ENCODE results near the gene TMEM163. TPM values are rescaled to one million over a fixed set of nuclear protein-coding genes. Genes with fewer than 3 reads are reported as not detected.

TMEM163 gene
- total RNA-seq, 1 experiment from 2014 or later: 0.12 TPM

DNA sequence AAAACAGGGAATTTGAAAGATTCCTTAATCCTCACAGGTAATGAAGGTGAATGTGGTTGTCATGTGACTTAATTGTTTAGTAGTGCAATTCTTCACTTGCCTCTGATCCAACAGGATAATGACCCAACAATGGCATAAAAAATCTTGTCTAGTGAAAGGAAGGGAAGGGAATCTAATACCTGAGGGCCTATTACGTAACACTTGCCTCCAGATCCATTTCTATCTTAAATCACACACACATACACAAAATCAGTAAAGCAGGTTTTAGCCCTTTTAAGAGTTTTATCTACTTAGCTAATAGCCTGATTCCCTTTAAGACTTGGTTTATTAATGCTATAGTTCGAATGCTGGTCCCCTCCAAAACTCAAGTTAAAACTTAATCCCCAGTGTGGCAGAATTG lies 118.6 kb downstream of the TMEM163 start:
- Histone ChIP-seq H3K4me2 (ENCODE audit: low read length) (no peak overlapping the region), H3K36me3 (ENCODE audit: control insufficient read depth in 1 of 2, insufficient read depth in 2 of 2, low read length in 2 of 2) (no peaks in the 10 kb centered on the region), H2AFZ (ENCODE audit: low read depth, low read length, poor library complexity, severe bottlenecking) (no peak overlapping the region), H3K9ac (ENCODE audit: low read length) (no peak overlapping the region), H3K27me3 (ENCODE audit: insufficient read depth, low read length) (no peaks in the 10 kb centered on the region), H3K4me3 (replicated peaks in 1 of 2; ENCODE audit: low read depth in 1 of 2, low read length in 2 of 2) (no peak overlapping the region), H3K9me2 (ENCODE audit: insufficient read depth) (no peaks in the 10 kb centered on the region), H3K4me1 (ENCODE audit: control insufficient read depth in 1 of 2, insufficient read depth in 2 of 2, low read length in 2 of 2) (no peaks in the 10 kb centered on the region), H3K79me2 (ENCODE audit: insufficient read depth, low read length) (no peaks in the 10 kb centered on the region), H4K20me1 (ENCODE audit: insufficient read depth) (no peaks in the 10 kb centered on the region), H3K27ac (ENCODE audit: low read depth, low read length) (no peak overlapping the region), H3K9me3 (ENCODE audit: control insufficient read depth in 1 of 2, insufficient read depth in 1 of 2, low read depth in 1 of 2, low read length in 2 of 2) (no peaks in the 10 kb centered on the region)
- DNase-seq (ENCODE audit: low read depth, low spot score) (no peak), ATAC-seq (no peak)
- intact Hi-C loops (cut with micrococcal nuclease): no loop called here
- POLR2A ChIA-PET: no interaction called here
- TF ChIP-seq TCF7L2 (IDR thresholded peaks at IDR 0.05; ENCODE audit: borderline replicate concordance, extremely low read depth, insufficient read depth, insufficient read length) (no peak), ZNF274 (IDR thresholded peaks at IDR 0.05; ENCODE audit: low read depth, low read length) (no peak), EZH2 (IDR thresholded peaks at IDR 0.05) (no peak), SRF (IDR thresholded peaks at IDR 0.05; ENCODE audit: low read depth) (no peak), YY1 (IDR thresholded peaks at IDR 0.05; ENCODE audit: extremely low read depth, insufficient replicate concordance, low read depth, low read length) (no peak), ELF1 (IDR thresholded peaks at IDR 0.05; ENCODE audit: borderline replicate concordance, low read depth) (no peak), CEBPB (IDR thresholded peaks at IDR 0.05; ENCODE audit: low read depth) (no peak), EZH2phosphoT487 (IDR thresholded peaks at IDR 0.05; ENCODE audit: borderline replicate concordance) (no peak), SIN3A (IDR thresholded peaks at IDR 0.05; ENCODE audit: low read depth) (no peak), RAD21 (IDR thresholded peaks at IDR 0.05; ENCODE audit: low read depth) (no peak), JUND (IDR thresholded peaks at IDR 0.05) (no peak), ZFX (IDR thresholded peaks at IDR 0.05) (no peak), FOSL1 (IDR thresholded peaks at IDR 0.05; ENCODE audit: low read depth) (no peak), ATF3 (IDR thresholded peaks at IDR 0.05) (no peak), ZBTB33 (IDR thresholded peaks at IDR 0.05; ENCODE audit: extremely low read depth, insufficient replicate concordance, low read length) (no peak), POLR2AphosphoS5 (IDR thresholded peaks at IDR 0.05; ENCODE audit: low read depth, low read length) (no peak), CBX3 (IDR thresholded peaks at IDR 0.05; ENCODE audit: low read depth) (no peak)
- TF ChIP-seq, protein P1, sequence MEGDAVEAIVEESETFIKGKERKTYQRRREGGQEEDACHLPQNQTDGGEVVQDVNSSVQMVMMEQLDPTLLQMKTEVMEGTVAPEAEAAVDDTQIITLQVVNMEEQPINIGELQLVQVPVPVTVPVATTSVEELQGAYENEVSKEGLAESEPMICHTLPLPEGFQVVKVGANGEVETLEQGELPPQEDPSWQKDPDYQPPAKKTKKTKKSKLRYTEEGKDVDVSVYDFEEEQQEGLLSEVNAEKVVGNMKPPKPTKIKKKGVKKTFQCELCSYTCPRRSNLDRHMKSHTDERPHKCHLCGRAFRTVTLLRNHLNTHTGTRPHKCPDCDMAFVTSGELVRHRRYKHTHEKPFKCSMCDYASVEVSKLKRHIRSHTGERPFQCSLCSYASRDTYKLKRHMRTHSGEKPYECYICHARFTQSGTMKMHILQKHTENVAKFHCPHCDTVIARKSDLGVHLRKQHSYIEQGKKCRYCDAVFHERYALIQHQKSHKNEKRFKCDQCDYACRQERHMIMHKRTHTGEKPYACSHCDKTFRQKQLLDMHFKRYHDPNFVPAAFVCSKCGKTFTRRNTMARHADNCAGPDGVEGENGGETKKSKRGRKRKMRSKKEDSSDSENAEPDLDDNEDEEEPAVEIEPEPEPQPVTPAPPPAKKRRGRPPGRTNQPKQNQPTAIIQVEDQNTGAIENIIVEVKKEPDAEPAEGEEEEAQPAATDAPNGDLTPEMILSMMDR (IDR thresholded peaks at IDR 0.05 in 2 of 3, conservative IDR thresholded peaks at IDR 0.05 in 1 of 3; ENCODE audit: borderline replicate concordance in 1 of 3, insufficient read depth in 1 of 3, low read depth in 2 of 3, low read length in 2 of 3): no peak
- TF ChIP-seq, protein P2, sequence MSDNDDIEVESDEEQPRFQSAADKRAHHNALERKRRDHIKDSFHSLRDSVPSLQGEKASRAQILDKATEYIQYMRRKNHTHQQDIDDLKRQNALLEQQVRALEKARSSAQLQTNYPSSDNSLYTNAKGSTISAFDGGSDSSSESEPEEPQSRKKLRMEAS (IDR thresholded peaks at IDR 0.05): no peak
- CTCF ChIA-PET: no interaction called here
- BruUV-seq (replicated peaks): no TSS peak
- RAD21 ChIA-PET (ENCODE audit: low non-redundant PET in 1 of 2, low total read pairs in 2 of 2, uncharacterized antibody in 2 of 2, unreplicated experiment in 2 of 2): no interaction called here

Measured in HCT116 (cell line).